GM19099 (cell line): ENCODE results near the gene SLC38A8.

Source experiments
- POLR2A ChIP-seq: IDR thresholded peaks from 3 replicates; pipeline ENCODE4 v1.6.1; 2011; ENCODE audit warnings: low read depth; ENCODE audit not compliant: insufficient read length; ENCODE audit errors: extremely low read depth

Gene SLC38A8

GRCh38 chr16:83968891-83969649, 73.5 kb downstream of the SLC38A8 start:
- no peak for TF ChIP-seq POLR2A

GRCh38 chr16:83968306-83968851, 74.2 kb downstream of the SLC38A8 start:
- no peak for TF ChIP-seq POLR2A

- TF ChIP-seq POLR2A, result no peak
Measured at GRCh38 chr16:83967838-83968305, 74.7 kb downstream of the SLC38A8 start, which contains the start of gene NECAB2. TSS of gene NECAB2 (plus strand) at chr16:83968244. CDS start at chr16:83968649, 405 bp downstream.

DNA sequence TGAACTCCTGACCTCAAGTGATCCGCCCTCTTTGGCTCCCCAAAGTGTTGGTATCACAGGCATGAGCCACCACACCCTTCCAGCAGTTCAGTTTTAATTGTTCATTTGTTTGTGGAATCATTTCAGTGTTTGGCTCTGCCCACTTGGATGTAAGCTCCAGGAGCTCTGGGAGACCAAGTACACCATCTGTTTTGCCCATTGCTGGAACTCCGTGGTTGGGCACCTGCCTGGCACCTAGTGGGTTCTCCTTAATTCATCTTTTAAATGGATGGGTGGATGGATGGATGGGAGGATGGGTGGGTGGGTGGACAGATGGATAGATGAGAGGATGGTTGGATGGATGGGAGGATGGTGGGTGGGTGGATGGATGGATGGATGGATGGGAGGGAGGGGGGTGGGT, 75.5 kb downstream of the SLC38A8 start:
- no peak for TF ChIP-seq POLR2A

GRCh38 chr16:83966153-83966696, 76.4 kb downstream of the SLC38A8 start:
- TF ChIP-seq POLR2A, result no peak

GRCh38 chr16:83965444-83966152, 77.0 kb downstream of the SLC38A8 start:
- TF ChIP-seq POLR2A, result no peak

GRCh38 chr16:83964684-83965443, 77.7 kb downstream of the SLC38A8 start:
- TF ChIP-seq POLR2A, result no peak

- no peak for TF ChIP-seq POLR2A
Measured at GRCh38 chr16:83963277-83964119, 79.1 kb downstream of the SLC38A8 start.

DNA sequence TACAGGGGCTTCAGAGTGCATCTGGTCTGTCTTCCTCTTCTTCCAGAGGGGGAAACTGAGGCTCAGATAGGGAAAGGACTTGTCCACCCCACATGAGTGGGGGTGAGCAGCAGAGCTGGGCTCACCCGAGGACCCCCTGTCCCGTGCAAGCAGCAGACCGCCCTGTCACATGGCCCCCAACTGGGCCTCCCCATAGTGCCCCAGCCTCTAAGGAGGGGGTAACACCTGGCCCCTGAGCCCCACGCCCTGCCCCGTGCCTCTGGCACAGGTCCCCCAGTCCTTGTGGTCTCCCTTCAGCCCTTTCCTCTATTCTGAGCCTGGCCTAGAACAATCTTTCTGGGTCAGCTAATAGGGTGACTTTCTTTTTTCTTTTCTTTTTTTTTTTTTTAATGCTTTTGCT, 81.0 kb downstream of the SLC38A8 start:
- no peak for TF ChIP-seq POLR2A

DNA sequence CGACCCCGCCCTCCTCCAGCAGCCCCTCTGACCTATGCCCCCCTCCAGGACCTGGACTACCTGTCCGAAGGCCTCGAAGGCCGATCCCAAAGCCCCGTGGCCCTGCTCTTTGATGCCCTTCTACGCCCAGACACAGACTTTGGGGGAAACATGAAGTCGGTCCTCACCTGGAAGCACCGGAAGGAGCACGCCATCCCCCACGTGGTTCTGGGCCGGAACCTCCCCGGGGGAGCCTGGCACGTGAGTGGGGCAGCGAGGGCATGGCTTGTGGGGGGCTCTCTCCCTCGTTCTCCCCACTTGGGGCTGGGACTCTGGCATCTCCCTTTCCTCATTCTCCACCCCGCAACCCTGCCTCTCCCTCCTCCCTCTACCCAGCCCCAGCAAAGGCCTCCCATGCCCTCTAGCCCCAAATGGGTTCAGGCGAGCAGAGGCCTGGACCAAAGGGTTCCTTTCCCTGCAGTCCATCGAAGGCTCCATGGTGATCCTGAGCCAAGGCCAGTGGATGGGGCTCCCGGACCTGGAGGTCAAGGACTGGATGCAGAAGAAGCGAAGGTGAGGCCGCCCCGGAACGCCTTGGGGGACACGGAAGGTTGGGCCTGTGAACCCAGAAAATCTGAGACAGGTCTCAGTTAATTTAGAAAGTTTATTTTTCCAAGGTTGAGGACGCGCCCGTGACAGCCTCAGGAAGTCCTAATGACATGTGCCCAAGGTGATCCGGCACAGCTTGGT, 81.9 kb downstream of the SLC38A8 start:
- TF ChIP-seq POLR2A, result no peak
